ENCODE data around the gene RBM17.

DNA sequence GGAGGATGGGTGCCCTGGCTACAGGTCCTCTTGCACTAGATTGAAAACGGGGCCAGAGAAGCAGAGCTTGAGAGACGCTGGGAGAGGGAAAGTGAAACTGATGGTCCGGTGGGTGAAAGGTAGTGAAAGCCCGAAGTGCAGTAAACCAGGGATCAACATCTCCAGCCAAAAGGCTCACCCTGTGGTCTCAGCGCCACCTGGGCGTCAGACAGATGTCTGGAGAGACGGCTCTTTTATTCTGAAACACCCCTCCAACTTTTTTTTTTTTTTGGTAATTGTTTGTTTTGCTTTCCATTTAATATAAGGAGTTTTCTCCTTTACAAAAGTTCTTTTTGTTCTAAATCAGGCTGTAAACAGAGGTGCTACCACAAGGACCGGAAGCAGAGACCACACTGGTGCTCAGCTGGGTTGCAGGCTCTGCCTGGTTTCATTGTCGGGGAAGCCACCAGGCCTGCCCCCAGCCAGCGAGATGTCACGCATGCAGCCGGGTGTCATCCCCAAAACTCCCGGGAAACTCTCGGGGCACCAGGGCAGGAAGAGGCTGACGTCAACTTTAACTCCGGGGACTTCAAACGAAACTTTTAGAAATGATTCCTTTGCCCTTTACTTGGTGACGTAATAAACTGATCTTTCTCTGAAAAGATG lies 37.9 kb upstream of the RBM17 start:
- 0 out of 2 replicates have a peak, but pooled peaks have one; percentile 32 for TF ChIP-seq TAF1 (IDR thresholded peaks at IDR 0.05; ENCODE audit: low read depth, low read length)
- TF ChIP-seq POLR2A (IDR thresholded peaks at IDR 0.05; ENCODE audit: low read depth, low read length): no peak

All from GM12891 (cell line).